HG02973 (cell line): Measurements from ENCODE around the gene KMT5C.

Experiments
- ATAC-seq: cut with Tn5 transposase; IDR thresholded peaks from one replicate; pipeline ENCODE4 v1.9.1; 2021; ENCODE audit warnings: moderate library complexity; ENCODE audit not compliant: unreplicated experiment

The KMT5C gene

DNA sequence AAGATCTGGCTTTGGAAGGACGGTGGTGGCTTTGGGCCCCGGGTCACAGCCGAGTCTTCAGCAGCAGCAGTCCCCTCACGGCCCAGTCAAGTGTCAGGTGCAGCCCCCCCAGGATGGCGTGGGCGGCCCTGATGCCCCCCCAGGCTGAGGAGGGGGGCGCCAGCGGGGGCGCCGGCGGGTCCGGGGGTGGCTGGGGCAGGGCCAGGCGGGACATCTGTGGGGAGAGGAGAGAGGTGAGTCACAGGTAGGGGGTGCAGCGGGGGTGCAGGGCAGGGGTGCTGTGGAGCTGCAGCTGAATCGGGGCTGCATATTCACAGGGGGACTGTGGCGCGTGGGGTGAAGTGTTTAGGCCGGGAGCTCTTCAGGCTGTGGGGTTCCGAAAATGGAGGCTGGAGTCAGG lies 26.3 kb downstream of the KMT5C start:
- no peak for ATAC-seq

DNA sequence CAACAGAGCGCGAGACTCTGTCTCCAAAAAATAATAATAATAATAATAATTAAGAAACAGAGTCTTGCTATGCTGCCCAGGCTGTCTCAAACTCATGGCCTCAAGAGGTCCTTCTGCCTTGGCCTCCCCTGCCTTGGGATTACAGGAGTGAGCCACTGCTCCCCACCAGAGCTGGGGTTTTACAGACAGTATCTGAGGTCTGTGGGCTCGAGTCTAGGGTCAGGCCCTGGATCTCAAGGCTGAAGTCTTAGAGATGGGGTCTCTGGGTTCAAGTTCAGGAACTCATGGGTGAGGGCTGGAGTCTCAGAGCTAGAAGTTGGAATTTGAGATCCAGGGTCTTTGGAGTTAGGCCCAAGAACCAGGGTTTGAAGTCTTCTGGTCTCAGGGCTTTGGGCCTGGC lies 27.1 kb downstream of the KMT5C start:
- ATAC-seq, result no peak

GRCh38 chr19:55368106-55368505 lies 28.4 kb downstream of the KMT5C start:
- no peak for ATAC-seq

- ATAC-seq, result no peak
These were observed 29.3 kb downstream of the KMT5C start for GRCh38 chr19:55368701-55369563.

DNA sequence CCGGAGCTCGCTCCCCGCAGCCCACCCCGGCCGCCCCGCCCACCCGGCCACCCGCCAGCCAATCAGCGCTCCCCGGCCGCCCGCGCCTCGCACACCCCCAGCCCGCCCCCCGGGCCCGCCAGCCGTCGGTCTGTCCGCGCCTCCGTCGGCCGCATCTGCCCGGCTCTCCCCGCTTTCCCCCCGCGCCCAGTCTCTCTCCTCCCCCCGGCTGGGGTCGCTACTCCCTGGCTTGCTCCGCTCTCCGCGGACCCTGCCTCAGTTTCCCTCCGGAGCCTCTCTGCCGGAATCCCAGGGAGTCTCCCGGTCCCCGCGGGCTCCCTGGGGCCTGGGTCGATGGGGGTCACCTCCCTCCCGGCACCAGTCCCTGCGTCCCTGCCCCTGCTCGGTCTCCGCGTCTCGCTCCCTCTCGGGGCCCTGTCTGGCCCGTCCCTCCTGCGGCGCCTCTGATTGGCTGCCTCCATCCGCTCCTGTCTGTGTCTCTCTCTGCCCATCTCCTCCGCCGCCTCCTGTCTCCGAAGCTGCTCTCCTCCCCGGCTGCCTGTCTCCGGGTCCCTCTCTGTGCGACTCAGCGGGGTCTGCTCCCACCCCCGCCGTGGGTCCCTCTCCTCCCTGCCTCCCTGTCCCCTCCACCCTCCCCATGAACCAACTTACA lies 30.1 kb downstream of the KMT5C start:
- ATAC-seq, result no peak

DNA sequence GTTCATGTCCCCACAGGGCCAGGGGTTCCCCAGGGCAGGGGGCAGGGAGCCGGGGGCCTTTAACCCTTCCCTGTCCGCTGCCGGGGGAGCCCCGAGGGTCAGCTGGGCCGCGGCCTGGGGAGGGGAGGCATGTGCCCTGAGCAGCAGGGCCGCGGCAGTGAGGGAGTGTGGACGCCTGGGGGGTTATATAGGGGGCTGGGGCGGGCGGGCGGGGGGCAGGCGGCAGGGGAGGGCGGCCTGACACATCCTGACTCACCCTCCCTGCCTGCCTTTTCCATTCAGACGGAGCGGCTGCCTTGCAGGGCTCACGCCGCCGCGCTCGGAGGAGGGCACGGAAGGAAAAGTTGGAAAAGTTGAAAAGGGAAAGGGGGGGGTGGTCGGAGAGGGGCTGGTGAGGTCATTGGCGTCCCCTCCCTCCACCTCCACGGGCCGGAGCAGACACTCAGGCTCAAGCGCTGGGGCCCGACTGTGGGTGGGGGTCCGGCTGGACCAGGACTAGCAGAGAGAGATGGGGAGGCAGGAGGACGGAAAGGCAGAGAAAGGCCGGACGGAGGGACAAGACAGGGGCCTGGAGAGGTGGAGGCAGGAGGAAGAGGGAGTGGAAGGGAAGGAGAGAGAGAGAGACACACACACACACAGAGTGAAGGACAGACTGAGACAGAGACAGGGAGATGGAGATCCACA lies 30.8 kb downstream of the KMT5C start, which contains the start of gene IL11:
IL11 (minus strand) TSS at position 159 of the 684 bp plus-strand sequence; CDS start at position 6, 153 bp downstream.
- no peak for ATAC-seq

DNA sequence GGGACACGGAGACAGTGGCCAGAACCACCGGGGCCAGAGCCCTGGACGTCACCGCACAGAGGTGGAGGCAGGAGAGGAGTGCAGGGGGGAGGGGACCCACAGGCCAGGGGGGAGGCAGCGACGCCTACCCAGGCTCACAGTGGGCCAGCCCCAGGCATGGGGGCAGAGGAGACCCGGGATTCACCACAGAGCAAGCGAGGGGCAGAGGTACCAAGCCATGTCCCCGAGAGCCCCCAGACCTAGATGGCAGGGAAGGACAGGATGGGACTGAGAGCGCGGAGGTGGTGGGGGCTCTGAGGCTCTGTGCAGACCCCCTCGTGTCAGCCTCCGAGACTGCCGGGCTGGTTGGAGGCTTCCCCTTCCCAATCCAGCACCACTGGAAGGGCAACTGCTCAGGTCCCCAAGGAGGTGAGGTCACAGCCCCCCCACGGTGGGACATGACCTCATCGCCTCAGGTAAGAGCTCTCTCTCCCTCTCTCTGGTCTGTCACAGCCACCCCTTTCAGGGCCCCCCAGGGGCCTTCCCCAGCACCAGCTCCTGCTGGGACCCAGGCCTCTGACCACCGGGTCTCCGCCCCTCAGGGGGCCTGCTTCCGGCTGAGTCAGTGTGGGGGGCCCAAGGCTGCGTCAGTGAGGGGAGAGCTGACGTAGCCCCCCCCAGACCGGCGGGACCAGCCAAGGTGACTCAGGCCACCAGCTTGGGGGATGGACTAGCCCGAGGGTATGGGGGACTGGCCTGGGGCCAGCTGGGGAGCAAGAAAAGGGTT lies 32.8 kb downstream of the KMT5C start:
- no peak for ATAC-seq

DNA sequence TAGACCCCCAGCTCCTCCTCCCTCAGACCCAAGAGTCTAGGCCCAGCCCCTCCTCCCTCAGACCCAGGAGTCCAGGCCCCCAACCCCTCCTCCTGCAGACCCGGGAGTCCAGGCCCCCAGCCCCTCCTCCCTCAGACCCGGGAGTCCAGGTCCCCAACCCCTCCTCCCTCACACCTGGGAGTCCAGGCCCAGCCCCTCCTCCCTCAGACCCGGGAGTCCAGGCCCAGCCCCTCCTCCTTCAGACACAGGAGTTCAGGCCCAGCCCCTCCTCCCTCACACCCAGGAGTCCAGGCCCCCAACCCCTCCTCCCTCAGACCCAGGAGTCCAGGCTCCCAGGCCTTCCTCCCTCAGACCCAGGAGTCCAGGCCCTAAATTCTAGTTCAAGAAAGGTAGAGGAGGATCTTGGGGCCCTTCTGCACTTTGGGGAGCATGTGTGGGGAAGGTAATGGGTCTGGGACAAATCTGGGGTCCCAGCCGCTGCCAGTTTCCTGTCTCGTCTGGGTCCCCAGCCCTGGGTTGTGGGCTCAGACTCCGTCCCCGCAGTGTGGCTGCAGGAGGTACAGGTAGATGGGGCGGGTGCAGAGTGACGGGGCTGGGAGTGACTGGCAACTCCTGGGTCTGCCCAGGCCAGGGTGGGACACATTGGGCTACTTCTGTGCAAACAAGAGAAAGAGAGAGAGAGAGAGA lies 33.8 kb downstream of the KMT5C start:
- no peak for ATAC-seq

- no peak for ATAC-seq
These were observed 34.5 kb downstream of the KMT5C start for GRCh38 chr19:55373993-55374757.

DNA sequence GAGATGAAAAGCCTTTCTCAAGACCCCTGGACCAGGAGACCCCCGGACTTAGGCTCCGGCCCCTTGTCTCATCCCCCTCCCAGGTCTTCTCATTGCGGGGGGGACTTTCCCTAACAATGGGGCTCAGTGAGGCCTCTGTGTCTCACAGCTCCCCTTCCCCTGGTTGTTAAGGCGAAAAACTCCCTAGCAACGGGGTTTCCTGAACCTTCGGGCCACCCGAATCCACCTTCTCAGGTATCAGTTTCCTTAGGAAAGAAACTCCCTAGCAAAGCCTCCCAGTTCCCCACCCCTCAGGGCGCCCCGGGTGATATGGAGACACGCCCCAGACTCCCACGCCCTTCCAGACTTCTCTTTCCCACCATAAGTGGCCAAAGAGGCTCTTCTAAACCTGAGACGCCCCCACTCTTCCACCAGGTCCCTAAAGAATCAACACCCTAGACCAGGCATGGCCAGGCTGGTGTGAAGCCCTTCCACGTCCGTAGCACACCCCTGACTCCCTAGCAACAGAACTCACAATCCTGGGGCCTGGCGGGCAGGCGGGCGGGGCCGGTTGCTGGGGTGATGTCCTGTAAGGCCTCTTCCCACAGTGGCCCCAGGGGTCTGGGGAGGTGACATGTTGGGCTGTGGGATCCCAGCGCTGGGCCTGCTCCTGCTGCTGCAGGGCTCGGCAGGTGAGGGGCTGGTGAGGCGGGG lies 36.7 kb downstream of the KMT5C start, which contains the start of gene TMEM190:
TMEM190 (plus strand) TSS at position 586 of the 693 bp plus-strand sequence; CDS start at position 614, 28 bp downstream.
- ATAC-seq, result no peak

DNA sequence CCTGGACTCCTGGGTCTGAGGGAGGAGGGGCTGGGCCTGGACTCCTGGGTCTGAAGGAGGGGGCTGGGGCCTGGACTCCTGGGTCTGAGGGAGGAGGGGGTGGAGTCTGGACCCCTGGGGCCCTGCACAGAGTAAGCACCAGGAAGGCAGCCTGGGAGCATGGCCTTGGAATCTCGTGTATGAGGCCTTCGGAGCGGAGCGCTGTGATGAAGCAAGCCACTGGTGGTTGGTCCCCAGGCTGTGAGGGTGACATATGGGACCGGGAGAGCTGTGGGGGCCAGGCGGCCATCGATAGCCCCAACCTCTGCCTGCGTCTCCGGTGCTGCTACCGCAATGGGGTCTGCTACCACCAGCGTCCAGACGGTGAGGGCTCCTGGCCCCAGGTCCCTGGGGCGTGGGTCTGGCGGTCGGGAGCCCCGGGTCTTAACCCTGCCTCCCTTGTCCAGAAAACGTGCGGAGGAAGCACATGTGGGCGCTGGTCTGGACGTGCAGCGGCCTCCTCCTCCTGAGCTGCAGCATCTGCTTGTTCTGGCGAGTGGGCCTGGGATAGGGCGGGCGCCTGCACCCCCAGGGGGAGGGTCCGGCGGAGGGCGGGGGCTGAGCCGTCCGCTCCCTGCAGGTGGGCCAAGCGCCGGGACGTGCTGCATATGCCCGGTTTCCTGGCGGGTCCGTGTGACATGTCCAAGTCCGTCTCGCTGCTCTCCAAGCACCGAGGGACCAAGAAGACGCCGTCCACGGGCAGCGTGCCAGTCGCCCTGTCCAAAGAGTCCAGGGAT lies 37.9 kb downstream of the KMT5C start:
- ATAC-seq, result no peak

GRCh38 chr19:55379174-55379573 lies 39.5 kb downstream of the KMT5C start:
- no peak for ATAC-seq

GRCh38 chr19:55382013-55382412 lies 42.3 kb downstream of the KMT5C start:
- no peak for ATAC-seq

- no peak for ATAC-seq
These were observed 42.9 kb downstream of the KMT5C start for GRCh38 chr19:55382522-55383054.

GRCh38 chr19:55383279-55384130 lies 43.8 kb downstream of the KMT5C start:
- ATAC-seq, result no peak

GRCh38 chr19:55384131-55384919 lies 44.6 kb downstream of the KMT5C start, which contains the start of gene TMEM238:
Gene TMEM238, minus strand, starts transcription at chr19:55384292. Its CDS starts 33 bp downstream, at chr19:55384259.
- ATAC-seq, result no peak
